Mesendoderm (in vitro differentiated cells): Measurements from ENCODE around the gene NR1I3.

Source experiments
- DNase-seq: peaks from one replicate; pipeline ENCODE4 v3.0.0; 2013
- H2AK5ac ChIP-seq: 2 replicates; pipeline ENCODE4 v1.6.1; 2013; ENCODE audit warnings: low read length, inconsistent platforms
- H2BK120ac ChIP-seq: 2 replicates; pipeline ENCODE4 v1.6.1; 2013; ENCODE audit warnings: low read depth, mild to moderate bottlenecking, low read length, moderate library complexity, mixed read lengths
- H2BK15ac ChIP-seq: replicated peaks from 2 replicates; pipeline ENCODE4 v1.6.1; 2013; ENCODE audit warnings: low read depth, mild to moderate bottlenecking, moderate library complexity
- H2BK5ac ChIP-seq: 2 replicates; pipeline ENCODE4 v1.6.1; 2013; ENCODE audit warnings: low read length, inconsistent platforms
- H3K18ac ChIP-seq: 2 replicates; pipeline ENCODE4 v1.6.1; 2013; ENCODE audit warnings: mild to moderate bottlenecking, low read length, mixed read lengths
- H3K23ac ChIP-seq: one replicate; pipeline ENCODE4 v1.6.1; 2013; ENCODE audit warnings: low read length
- H3K27ac ChIP-seq: 2 replicates; pipeline ENCODE4 v1.5.1; 2013; ENCODE audit warnings: low read depth, mild to moderate bottlenecking, inconsistent platforms, low read length, moderate library complexity
- H3K27me3 ChIP-seq: 2 replicates; pipeline ENCODE4 v1.6.1; 2013; ENCODE audit warnings: low read length, control low read depth, mild to moderate bottlenecking, inconsistent platforms; ENCODE audit not compliant: insufficient read depth, poor library complexity
- H3K36me3 ChIP-seq: 2 replicates; pipeline ENCODE4 v1.6.1; 2013; ENCODE audit warnings: low read length, inconsistent platforms; ENCODE audit not compliant: control insufficient read depth, insufficient read depth
- H3K4ac ChIP-seq: one replicate; pipeline ENCODE4 v1.6.1; 2013; ENCODE audit warnings: low read depth, mild to moderate bottlenecking, low read length, moderate library complexity
- H3K4me1 ChIP-seq: 2 replicates; pipeline ENCODE4 v1.6.1; 2013; ENCODE audit warnings: low read depth, low read length, inconsistent platforms; ENCODE audit not compliant: control insufficient read depth
- H3K4me2 ChIP-seq: 2 replicates; pipeline ENCODE4 v1.6.1; 2013; ENCODE audit warnings: low read length
- H3K4me3 ChIP-seq: 2 replicates; pipeline ENCODE4 v1.5.1; 2013; ENCODE audit warnings: mild to moderate bottlenecking, low read length
- H3K56ac ChIP-seq: one replicate; pipeline ENCODE4 v1.6.1; 2013; ENCODE audit warnings: low read length
- H3K79me1 ChIP-seq: 2 replicates; pipeline ENCODE4 v1.6.1; 2013; ENCODE audit warnings: low read length, inconsistent platforms
- H3K79me2 ChIP-seq: 2 replicates; pipeline ENCODE4 v1.6.1; 2013; ENCODE audit warnings: mild to moderate bottlenecking, low read length; ENCODE audit not compliant: control insufficient read depth, insufficient read depth
- H3K9ac ChIP-seq: 2 replicates; pipeline ENCODE4 v1.6.1; 2013; ENCODE audit warnings: low read length, inconsistent platforms
- H4K5ac ChIP-seq: one replicate; pipeline ENCODE4 v1.6.1; 2013; ENCODE audit warnings: low read length
- H4K8ac ChIP-seq: one replicate; pipeline ENCODE4 v1.6.1; 2013; ENCODE audit warnings: low read depth, mild to moderate bottlenecking, control low read depth, low read length, moderate library complexity
- WGBS: extraction: QIAGEN DNeasy Blood & Tissue Kit; methylation state at CpG from one replicate; pipeline ENCODE4 v1.1.7; 2013; ENCODE audit warnings: low lambda C conversion rate, missing lambda C conversion rate; ENCODE audit not compliant: insufficient coverage; ENCODE audit errors: extremely low coverage; 5-methylcytosine and 5-hydroxymethylcytosine counted together

Gene NR1I3

GRCh38 chr1:161220002-161220401 is 18.0 kb downstream of the NR1I3 start:
- Histone ChIP-seq H3K36me3 (no peaks in the 10 kb centered on the region), H3K23ac (no peak overlapping the region), H3K79me2 (no peaks in the 10 kb centered on the region), H3K9ac (no peak overlapping the region), H3K4me1 (peaks cover 3% of the 10 kb centered on the region), H3K4me3 (no peak overlapping the region), H3K79me1 (no peaks in the 10 kb centered on the region), H2BK5ac (no peak overlapping the region), H3K4ac (no peak overlapping the region), H3K27me3 (no peaks in the 10 kb centered on the region), H3K18ac (no peak overlapping the region), H2BK120ac (no peak overlapping the region), H3K27ac (no peak overlapping the region), H4K5ac (no peak overlapping the region), H3K4me2 (no peak overlapping the region), H2BK15ac (no peak overlapping the region), H3K56ac (no peak overlapping the region), H4K8ac (no peak overlapping the region), H2AK5ac (no peak overlapping the region)
- DNase-seq, result no peak
- no CpG with 5 or more reads among the region's 5 CpGs for WGBS

GRCh38 chr1:161219078-161219892 is 18.7 kb downstream of the NR1I3 start:
- DNase-seq, result no peak
- Histone ChIP-seq H2BK120ac (no peak overlapping the region), H4K8ac (no peak overlapping the region), H4K5ac (no peak overlapping the region), H3K79me1 (no peaks in the 10 kb centered on the region), H3K56ac (no peak overlapping the region), H3K23ac (no peak overlapping the region), H2AK5ac (no peak overlapping the region), H3K4me1 (peaks cover 3% of the 10 kb centered on the region), H3K27me3 (no peaks in the 10 kb centered on the region), H3K36me3 (no peaks in the 10 kb centered on the region), H3K79me2 (no peaks in the 10 kb centered on the region), H3K4ac (no peak overlapping the region), H3K9ac (no peak overlapping the region), H3K18ac (no peak overlapping the region), H2BK15ac (no peak overlapping the region), H3K4me3 (no peak overlapping the region), H3K27ac (no peak overlapping the region), H2BK5ac (no peak overlapping the region), H3K4me2 (no peak overlapping the region)
- no CpG with 5 or more reads among the region's 5 CpGs for WGBS

GRCh38 chr1:161218301-161219077 is 19.5 kb downstream of the NR1I3 start:
- Histone ChIP-seq H2BK15ac (no peak overlapping the region), H2BK5ac (no peak overlapping the region), H3K9ac (no peak overlapping the region), H3K27me3 (no peaks in the 10 kb centered on the region), H3K4me2 (no peak overlapping the region), H4K8ac (no peak overlapping the region), H3K79me1 (no peaks in the 10 kb centered on the region), H3K4ac (no peak overlapping the region), H4K5ac (no peak overlapping the region), H3K4me1 (no peaks in the 10 kb centered on the region), H3K27ac (no peak overlapping the region), H3K18ac (no peak overlapping the region), H3K4me3 (no peak overlapping the region), H3K56ac (no peak overlapping the region), H2BK120ac (no peak overlapping the region), H3K79me2 (no peaks in the 10 kb centered on the region), H2AK5ac (no peak overlapping the region), H3K36me3 (peaks cover 3% of the 10 kb centered on the region), H3K23ac (no peak overlapping the region)
- no peak for DNase-seq
- no CpG with 5 or more reads among the region's 8 CpGs for WGBS

GRCh38 chr1:161217831-161218230 is 20.2 kb downstream of the NR1I3 start:
- Histone ChIP-seq H2BK15ac (no peak overlapping the region), H3K4ac (no peak overlapping the region), H3K27ac (no peak overlapping the region), H3K79me2 (no peaks in the 10 kb centered on the region), H3K79me1 (no peaks in the 10 kb centered on the region), H3K4me1 (no peaks in the 10 kb centered on the region), H3K23ac (no peak overlapping the region), H2BK120ac (no peak overlapping the region), H2BK5ac (no peak overlapping the region), H3K4me2 (no peak overlapping the region), H3K18ac (no peak overlapping the region), H4K5ac (no peak overlapping the region), H2AK5ac (no peak overlapping the region), H4K8ac (no peak overlapping the region), H3K4me3 (no peak overlapping the region), H3K56ac (no peak overlapping the region), H3K36me3 (peaks cover 7% of the 10 kb centered on the region), H3K9ac (no peak overlapping the region), H3K27me3 (no peaks in the 10 kb centered on the region)
- no peak for DNase-seq
- no CpG with 5 or more reads among the region's 6 CpGs for WGBS

GRCh38 chr1:161216945-161217712 is 20.9 kb downstream of the NR1I3 start:
- Histone ChIP-seq H3K4ac (no peak overlapping the region), H3K4me1 (no peaks in the 10 kb centered on the region), H3K79me2 (no peaks in the 10 kb centered on the region), H3K18ac (no peak overlapping the region), H2BK5ac (no peak overlapping the region), H3K79me1 (no peaks in the 10 kb centered on the region), H3K9ac (no peak overlapping the region), H3K23ac (no peak overlapping the region), H3K36me3 (peaks cover 8% of the 10 kb centered on the region), H3K4me3 (no peak overlapping the region), H4K8ac (no peak overlapping the region), H2BK120ac (no peak overlapping the region), H3K56ac (no peak overlapping the region), H2BK15ac (no peak overlapping the region), H3K27ac (no peak overlapping the region), H3K4me2 (no peak overlapping the region), H2AK5ac (no peak overlapping the region), H4K5ac (no peak overlapping the region), H3K27me3 (no peaks in the 10 kb centered on the region)
- DNase-seq, result no peak
- no CpG with 5 or more reads among the region's 7 CpGs for WGBS
